HAP-1 (cell line): Measurements from ENCODE around the gene RASL11B.

ENCODE experiments used
- DNase-seq, 2 experiments: peaks; one replicate each; pipeline ENCODE4 v3.0.0-alpha.2; 2016 to 2020; ENCODE audit warnings: low spot score in 2 of 2
- H3K27me3 ChIP-seq: fragments of 250-450 bp; sonication (Bioruptor Pico); 2 replicates; pipeline ENCODE4 v1.5.1; 2020; ENCODE audit warnings: low read depth, mild to moderate bottlenecking, moderate library complexity
- H3K36me3 ChIP-seq: fragments of 250-450 bp; sonication (Bioruptor Pico); replicated peaks from 2 replicates; pipeline ENCODE4 v1.5.1; 2020; ENCODE audit warnings: mild to moderate bottlenecking
- H3K4me1 ChIP-seq: fragments of 250-450 bp; sonication (Bioruptor Pico); 2 replicates; pipeline ENCODE4 v1.5.1; 2020; ENCODE audit warnings: mild to moderate bottlenecking
- H3K4me3 ChIP-seq: fragments of 250-450 bp; sonication (Bioruptor Pico); 2 replicates; pipeline ENCODE4 v1.5.1; 2020; ENCODE audit warnings: mild to moderate bottlenecking, moderate library complexity
- H3K9me3 ChIP-seq: fragments of 250-450 bp; sonication (Bioruptor Pico); 2 replicates; pipeline ENCODE4 v1.5.1; 2020; ENCODE audit warnings: mild to moderate bottlenecking, moderate library complexity
- in situ Hi-C: fragments of 300-500 bp; cut with MboI; formaldehyde crosslinking; loops from 3 replicates; pipeline ENCODE4 v1.14.3; 2020; ENCODE audit warnings: low sequenced_read_pairs, inconsistent platforms, mixed read lengths

RASL11B gene

DNA sequence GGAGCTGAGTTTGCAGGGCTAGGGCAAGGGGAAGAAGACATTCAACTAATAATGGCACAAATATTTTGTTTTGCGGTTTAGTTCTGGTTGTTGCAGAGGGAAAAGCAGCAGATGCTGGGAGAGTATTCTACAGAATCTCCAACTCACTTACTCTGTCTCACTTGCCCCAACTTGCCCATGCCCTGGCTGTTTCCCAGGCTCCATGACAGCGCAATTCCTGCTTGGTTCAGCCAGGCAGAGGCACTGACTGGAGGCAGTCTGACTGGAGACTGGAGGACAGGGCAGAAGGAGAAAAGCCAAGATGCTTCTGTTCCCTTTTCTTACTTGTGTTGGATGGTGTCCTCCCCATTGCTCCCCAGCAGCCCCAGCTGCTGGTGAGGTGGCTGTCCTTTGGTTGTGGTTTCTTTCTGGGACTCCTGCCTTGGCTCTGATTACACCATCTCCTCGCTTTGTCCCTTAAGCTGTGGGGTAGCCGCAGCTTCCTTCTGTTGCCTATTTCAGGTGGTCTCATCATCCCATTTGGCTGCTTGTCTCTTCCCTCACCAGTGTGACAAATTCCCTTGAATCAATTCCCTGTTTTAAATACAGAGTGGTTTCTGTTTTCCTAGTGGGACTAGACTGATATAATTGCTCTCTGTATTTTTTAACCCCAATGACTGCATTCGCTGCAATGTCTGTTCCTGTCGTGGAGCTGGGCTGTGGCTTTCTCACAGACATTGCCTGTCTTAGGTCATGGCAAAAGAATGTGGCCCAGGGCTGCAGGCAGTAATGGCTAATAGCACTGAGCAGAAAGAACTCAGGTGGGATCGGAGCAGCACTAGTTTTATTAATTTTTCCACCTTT lies 24.2 kb upstream of the RASL11B start:
- no peak overlapping the region for H3K4me3 ChIP-seq
- no peaks in the 10 kb centered on the region for H3K27me3 ChIP-seq
- no peaks in the 10 kb centered on the region for H3K4me1 ChIP-seq
- no peaks in the 10 kb centered on the region for H3K9me3 ChIP-seq
- no peaks in the 10 kb centered on the region for H3K36me3 ChIP-seq
- no peak for DNase-seq
- in situ Hi-C loops, result no loop called here

DNA sequence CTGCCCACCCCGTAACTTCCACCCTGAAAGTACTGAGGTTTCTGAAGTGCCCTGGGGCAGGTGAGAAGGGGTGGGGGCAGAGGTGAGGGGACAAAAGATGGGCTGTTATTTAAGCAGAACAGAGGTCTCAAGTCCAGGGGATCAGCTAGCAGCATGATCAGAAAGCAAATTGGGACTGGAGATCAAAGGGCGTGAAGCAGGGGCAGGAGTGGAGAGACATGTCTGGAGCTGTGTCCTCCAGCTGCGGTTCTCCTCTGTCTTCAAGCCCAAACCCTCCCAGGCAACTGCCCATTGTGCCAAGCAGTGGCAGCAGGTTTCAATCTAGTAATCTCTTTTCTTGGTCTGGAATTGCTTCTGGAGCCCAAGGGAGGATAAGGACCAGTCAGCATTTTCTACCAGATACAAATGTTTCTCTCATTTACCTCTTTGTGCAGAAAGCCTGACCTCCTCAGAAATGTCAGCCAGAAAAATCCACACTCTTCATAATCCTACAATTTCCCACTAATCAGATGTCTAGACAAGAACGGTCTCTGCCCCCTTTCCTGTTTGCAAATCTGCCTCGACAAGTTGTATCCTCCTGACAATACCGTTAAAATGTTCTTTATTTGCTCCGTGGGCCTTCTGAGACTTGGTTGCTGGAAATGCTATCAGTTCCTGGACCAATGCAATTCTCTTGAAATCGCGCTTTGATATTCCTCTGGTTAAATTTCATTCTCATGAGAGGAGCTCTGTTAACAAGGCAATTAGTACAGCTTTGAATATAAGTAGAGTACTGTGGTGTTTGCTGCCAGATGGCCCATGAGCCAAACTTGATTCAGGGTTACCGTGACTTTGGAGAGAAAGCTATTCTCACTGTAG lies 23.2 kb upstream of the RASL11B start:
- Histone ChIP-seq H3K36me3 (no peaks in the 10 kb centered on the region), H3K27me3 (no peaks in the 10 kb centered on the region), H3K4me3 (no peak overlapping the region), H3K4me1 (no peaks in the 10 kb centered on the region), H3K9me3 (no peaks in the 10 kb centered on the region)
- DNase-seq, result no peak
- in situ Hi-C loops, result no loop called here

DNA sequence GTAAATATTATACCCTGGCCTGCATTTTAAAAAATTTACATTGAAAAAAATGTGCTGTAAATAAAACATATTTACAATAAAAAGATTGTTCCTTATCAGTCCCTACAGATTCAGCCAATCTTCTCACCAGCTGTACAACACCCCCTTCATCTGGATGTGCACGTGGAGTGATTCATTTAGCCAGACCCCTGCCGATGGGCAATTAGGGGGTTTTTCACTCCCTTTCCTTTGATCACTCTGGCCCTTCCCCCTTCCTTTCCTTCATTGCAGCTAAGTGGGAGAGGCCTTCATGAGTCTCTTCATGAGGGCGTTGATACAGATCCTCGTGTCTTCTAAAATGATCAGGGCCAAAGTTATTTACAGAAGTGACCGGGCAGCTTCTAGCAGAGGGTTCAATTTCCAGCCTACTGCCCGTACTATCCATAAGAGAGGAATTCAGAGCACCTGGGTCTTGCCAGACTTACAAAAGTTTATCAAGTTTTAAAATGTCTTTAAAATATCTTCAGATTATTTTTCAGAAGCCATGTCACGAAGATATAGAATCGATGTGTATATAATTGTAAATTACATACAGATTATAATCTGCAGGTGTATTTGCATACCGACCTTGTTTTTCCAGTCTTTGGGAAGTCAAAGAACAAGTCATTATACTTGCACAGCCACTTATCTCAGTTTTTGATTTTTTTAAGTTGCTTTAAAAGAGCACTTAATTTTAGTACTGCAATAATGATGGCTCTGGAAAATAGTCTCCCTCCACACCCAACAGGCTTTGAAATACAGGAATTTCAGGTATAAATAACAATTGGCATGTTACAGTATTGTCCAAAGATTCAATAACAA lies 21.4 kb upstream of the RASL11B start:
- H3K4me3 ChIP-seq, result no peak overlapping the region
- no peak for DNase-seq
- in situ Hi-C loops, result no loop called here
- no peaks in the 10 kb centered on the region for H3K36me3 ChIP-seq
- H3K9me3 ChIP-seq, result no peaks in the 10 kb centered on the region
- H3K4me1 ChIP-seq, result no peaks in the 10 kb centered on the region
- no peaks in the 10 kb centered on the region for H3K27me3 ChIP-seq

DNA sequence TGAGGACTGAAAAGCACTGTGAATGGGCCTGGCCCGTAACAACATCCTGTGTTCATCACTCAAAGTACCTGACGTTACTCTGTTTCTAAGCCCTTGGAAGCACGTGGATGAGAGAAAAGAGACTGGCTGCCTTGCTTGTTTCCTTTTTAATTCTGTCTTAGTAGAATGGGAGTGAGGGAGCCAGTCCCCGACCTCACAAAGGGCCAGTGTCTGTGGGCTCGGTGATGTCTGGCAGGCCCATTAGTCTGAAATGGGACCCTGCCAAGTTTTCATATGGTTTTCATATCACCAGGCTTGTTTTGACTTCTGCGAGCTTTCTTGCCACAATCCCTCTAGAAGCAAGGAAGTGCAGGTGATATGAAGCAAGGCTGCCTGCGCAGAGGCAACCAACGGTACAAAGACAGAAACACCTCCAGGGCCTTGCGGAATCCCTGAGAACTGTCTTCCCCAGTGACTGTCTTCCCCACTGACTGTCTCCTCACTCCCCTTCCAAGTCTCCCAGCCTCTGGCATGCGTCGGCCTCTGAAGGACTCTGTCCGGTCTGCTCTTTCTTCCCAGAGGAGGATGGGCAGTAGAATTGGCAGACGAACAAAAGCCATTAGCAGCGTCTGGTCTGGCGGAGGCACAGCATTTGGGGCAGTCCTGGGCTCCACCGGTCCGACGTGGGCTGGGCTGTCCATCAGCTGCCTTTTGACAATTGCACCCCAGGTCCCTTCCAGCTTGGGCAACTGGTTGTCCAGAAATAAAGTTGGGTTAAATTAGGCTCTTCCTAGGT lies 20.2 kb upstream of the RASL11B start:
- H3K4me3 ChIP-seq, result no peak overlapping the region
- H3K4me1 ChIP-seq, result no peaks in the 10 kb centered on the region
- H3K27me3 ChIP-seq, result no peaks in the 10 kb centered on the region
- H3K9me3 ChIP-seq, result no peaks in the 10 kb centered on the region
- no peak for DNase-seq
- in situ Hi-C loops, result no loop called here
- H3K36me3 ChIP-seq, result no peaks in the 10 kb centered on the region

DNA sequence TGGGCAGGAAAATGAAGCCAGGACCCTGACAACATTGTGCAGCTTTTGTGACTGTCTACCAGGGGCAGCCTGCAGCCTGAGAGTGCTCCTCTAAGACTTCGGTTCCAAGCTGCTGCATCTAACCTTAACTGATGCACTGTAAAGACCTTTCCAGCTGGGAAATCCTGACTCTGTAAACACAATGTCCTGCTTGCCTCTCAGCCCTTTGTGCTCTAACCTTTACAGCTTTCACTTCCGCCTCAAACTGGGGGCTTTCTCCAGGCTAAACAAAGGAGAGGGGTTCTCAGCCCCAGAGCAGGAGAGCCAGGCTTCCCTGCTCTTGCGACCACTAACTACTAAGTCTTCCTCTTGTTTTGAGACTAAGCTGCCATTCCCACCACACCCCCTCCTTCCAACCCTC lies 19.3 kb upstream of the RASL11B start:
- in situ Hi-C loops, result no loop called here
- Histone ChIP-seq H3K27me3 (no peaks in the 10 kb centered on the region), H3K4me1 (no peaks in the 10 kb centered on the region), H3K9me3 (no peaks in the 10 kb centered on the region), H3K4me3 (no peak overlapping the region), H3K36me3 (no peaks in the 10 kb centered on the region)
- no peak for DNase-seq

DNA sequence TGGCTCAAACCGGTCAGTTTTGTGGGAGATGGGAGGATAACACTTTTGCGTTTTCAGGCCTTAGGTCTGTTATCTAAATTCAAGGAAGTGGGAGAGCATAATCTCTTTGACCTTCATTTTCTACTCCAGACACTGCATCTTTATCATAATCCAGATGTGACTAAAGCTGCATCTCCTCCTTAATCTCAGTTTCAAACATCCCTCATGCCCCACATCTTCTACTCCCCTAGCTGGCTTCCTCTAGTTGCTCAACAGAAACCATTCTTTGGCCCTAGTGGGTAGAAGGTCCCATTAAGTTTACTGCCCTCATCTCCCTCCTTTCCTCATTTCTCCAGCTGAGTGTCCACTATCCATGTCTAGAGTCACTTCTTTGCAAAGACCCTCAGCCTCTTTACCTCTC lies 18.8 kb upstream of the RASL11B start:
- Histone ChIP-seq H3K9me3 (no peaks in the 10 kb centered on the region), H3K27me3 (no peaks in the 10 kb centered on the region), H3K36me3 (no peaks in the 10 kb centered on the region), H3K4me3 (no peak overlapping the region), H3K4me1 (no peaks in the 10 kb centered on the region)
- in situ Hi-C loops, result no loop called here
- no peak for DNase-seq

DNA sequence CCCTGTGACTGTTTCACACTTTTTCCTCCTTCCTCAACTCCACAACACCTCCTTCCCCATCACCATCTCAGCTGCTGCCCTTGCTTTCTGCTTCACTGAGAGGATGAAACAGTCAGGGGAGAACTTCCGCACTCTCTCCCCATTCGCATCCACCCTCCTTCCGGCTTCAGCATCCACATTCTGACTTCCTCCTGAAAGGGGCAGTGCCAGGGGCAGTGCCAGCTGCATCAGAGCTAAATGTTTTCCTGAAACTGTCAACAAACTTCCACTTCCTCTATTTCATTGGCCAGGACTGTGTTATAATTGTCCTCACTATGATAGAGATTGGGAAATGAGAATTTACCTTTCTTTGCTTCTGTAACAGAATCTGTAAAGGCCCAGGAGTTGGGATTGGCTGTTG lies 18.2 kb upstream of the RASL11B start:
- Histone ChIP-seq H3K27me3 (no peaks in the 10 kb centered on the region), H3K36me3 (no peaks in the 10 kb centered on the region), H3K4me1 (no peaks in the 10 kb centered on the region), H3K9me3 (no peaks in the 10 kb centered on the region), H3K4me3 (no peak overlapping the region)
- in situ Hi-C loops, result no loop called here
- DNase-seq, result no peak

DNA sequence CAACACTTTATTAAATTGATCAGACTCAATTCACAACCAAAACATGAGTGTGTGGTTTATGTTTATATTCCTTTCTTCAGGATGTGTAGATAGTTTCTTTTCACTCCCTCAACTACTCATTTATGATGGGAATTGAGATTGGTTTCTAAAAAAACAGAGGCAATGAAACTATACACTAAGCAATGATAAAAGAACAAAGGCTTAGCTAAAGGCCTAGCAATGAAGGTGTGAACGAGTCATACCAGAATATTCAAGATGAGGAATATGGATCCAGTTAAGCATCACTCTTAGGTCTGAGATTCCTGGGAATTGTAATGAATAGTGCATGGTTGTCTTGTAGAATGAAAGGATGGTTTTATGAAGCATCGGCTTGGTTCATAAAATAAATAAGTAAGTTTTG lies 17.5 kb upstream of the RASL11B start:
- Histone ChIP-seq H3K9me3 (no peaks in the 10 kb centered on the region), H3K27me3 (no peaks in the 10 kb centered on the region), H3K4me1 (no peaks in the 10 kb centered on the region), H3K36me3 (no peaks in the 10 kb centered on the region), H3K4me3 (no peak overlapping the region)
- DNase-seq, result no peak
- in situ Hi-C loops, result no loop called here

DNA sequence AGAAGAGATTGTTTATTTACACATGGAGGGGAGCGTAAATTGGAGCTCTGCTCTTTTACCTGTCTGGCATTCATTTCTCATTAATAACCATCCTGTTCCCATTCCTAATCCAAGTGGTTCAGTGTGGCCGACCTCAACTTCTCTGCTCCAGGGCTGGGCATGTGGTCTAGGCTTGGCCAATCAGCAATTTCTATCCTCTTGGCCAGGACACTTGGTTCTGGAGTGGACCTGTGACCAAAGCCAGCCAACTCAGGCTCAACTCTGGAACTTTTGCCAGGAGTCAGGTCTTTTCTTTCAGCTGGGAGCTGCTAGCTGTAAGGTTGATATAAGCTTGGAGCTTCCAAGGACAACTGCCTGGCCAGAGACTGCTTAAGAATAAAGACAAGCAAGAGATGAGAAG lies 15.6 kb upstream of the RASL11B start:
- DNase-seq, result no peak
- in situ Hi-C loops, result no loop called here
- H3K9me3 ChIP-seq, result no peaks in the 10 kb centered on the region
- no peaks in the 10 kb centered on the region for H3K36me3 ChIP-seq
- H3K4me3 ChIP-seq, result no peak overlapping the region
- H3K27me3 ChIP-seq, result no peaks in the 10 kb centered on the region
- no peaks in the 10 kb centered on the region for H3K4me1 ChIP-seq

DNA sequence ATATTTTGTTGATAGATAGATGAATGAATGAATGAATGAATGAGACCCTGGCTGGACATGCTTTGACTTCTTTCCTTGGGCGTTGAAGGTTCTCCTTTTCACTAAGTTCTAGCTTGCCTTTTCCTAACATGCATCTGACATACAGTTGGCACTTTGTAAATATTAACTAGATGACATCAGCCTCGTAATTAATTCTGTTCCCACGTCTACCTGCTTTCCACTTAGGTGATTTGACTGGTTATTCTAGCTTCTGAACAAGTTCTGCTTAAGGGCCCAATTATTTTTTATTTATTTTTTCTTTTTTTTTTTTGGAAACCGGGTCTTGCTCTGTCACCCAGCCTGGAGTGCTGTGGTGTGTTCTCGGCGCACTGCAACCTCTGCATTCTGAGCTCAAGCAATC lies 13.9 kb upstream of the RASL11B start:
- in situ Hi-C loops, result no loop called here
- Histone ChIP-seq H3K9me3 (no peaks in the 10 kb centered on the region), H3K4me1 (no peaks in the 10 kb centered on the region), H3K4me3 (no peak overlapping the region), H3K27me3 (no peaks in the 10 kb centered on the region), H3K36me3 (no peaks in the 10 kb centered on the region)
- no peak for DNase-seq

DNA sequence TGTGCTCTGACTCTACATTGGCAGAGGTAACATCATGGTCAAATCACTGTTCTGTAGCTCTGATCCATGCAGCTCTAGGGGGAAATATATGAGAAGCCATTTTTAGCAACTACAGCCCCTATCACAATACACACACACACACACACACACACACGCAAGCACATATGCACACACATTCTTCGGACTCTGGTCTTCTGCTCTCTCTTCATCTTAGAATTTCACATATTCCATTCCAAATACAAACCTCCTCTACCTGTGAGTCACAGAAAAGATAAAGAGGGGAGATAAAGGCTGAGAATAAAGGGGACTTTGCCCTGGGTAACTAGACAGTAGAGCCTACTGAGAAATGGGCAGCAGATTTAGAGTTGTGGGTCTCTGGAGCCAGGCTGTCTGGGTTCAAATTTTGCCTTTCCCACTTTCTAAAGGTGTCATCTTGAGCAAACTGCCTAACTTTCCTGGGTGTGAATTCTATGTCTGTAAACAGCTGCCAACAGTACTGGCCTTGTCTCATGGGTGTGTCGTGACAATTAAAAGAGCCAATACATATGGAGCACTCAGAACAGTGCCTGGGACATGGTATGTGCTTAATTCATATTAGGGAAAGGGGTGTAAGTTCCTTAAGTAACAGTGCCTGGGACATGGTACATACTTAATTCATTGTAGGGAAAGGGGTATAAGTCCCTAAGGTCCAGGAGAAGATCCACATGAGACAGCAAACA lies 11.6 kb upstream of the RASL11B start:
- no peak for DNase-seq
- no peaks in the 10 kb centered on the region for H3K9me3 ChIP-seq
- H3K4me1 ChIP-seq, result no peaks in the 10 kb centered on the region
- H3K36me3 ChIP-seq, result no peaks in the 10 kb centered on the region
- no peak overlapping the region for H3K4me3 ChIP-seq
- in situ Hi-C loops, result no loop called here
- H3K27me3 ChIP-seq, result no peaks in the 10 kb centered on the region; the same call in 1 of the 2 replicates

DNA sequence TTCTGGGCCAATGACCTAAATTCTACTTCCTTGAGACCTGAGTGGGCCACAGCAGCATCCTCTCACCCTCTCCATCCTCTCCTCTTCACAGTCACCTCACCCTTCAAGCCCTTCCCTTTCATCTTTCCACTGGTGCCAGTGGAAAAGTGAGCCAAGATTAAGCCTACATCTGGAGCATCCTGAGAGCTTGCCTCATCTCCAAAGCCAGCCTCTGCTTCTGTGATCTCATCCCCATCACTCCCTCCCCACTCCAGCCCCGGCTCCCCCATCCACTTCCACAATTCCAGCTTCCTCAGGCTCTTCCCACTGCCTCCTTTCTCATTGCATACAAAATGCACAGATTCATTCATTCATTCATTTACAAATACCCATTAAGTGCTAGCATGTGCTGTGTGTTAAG lies 10.1 kb upstream of the RASL11B start:
- H3K4me1 ChIP-seq, result no peaks in the 10 kb centered on the region
- no peaks in the 10 kb centered on the region for H3K9me3 ChIP-seq
- no peak for DNase-seq
- no peaks in the 10 kb centered on the region; the same call in 1 of the 2 replicates for H3K27me3 ChIP-seq
- no peaks in the 10 kb centered on the region for H3K36me3 ChIP-seq
- no peak overlapping the region for H3K4me3 ChIP-seq
- in situ Hi-C loops, result no loop called here
